CD4-positive, alpha-beta T cell (primary cell): Measurements from ENCODE around the gene R3HDM2. TPM values are rescaled to one million over a fixed set of nuclear protein-coding genes. Genes with fewer than 3 reads are reported as not detected.

Experiments
- ATAC-seq: fragments of 200-7000 bp; cut with Tn5 transposase; one replicate; pipeline ENCODE4 v1.10.0; 2022; ENCODE audit warnings: mild to moderate bottlenecking; ENCODE audit not compliant: poor library complexity
- CTCF ChIA-PET: fragments of 350-600 bp; sonication (Branson Sonifier 250); formaldehyde crosslinking; loops from one replicate; lab custom pipeline; 2021; ENCODE audit warnings: antibody characterized with exemption, inconsistent platforms; lab: Charles Lee
- POLR2A ChIA-PET: fragments of 350-600 bp; sonication (Branson Sonifier 250); formaldehyde crosslinking; loops from one replicate; lab custom pipeline; 2021; ENCODE audit warnings: antibody characterized with exemption, inconsistent platforms; lab: Charles Lee
- DNase-seq, 14 experiments: peaks; one replicate each; pipeline ENCODE4 v3.0.0-alpha.2; 2013 to 2020; ENCODE audit warnings: mixed read lengths in 2 of 14
- H3K27ac ChIP-seq, 2 donors: one replicate each; pipeline versions ENCODE4 v1.5.1 to v1.7.0; 2013; ENCODE audit warnings: low read length in 2 of 2, low read depth in 1 of 2, mild to moderate bottlenecking in 1 of 2
- H3K27me3 ChIP-seq, 2 experiments: 1 replicate in 1 of 2; 2 replicates in 1 of 2; pipeline versions ENCODE4 v1.6.1 to v1.7.0; 2013; ENCODE audit warnings: low read length in 2 of 2, control low read depth in 1 of 2, mild to moderate bottlenecking in 1 of 2, moderate library complexity in 1 of 2; ENCODE audit not compliant: insufficient read depth in 2 of 2, control insufficient read depth in 1 of 2
- H3K36me3 ChIP-seq: one replicate; pipeline ENCODE4 v1.6.1; 2013; ENCODE audit warnings: low read length, control low read depth; ENCODE audit not compliant: insufficient read depth
- H3K4me1 ChIP-seq: one replicate; pipeline ENCODE4 v1.6.1; 2013; ENCODE audit warnings: low read length, control low read depth; ENCODE audit not compliant: insufficient read depth
- H3K4me3 ChIP-seq: one replicate; pipeline ENCODE4 v1.5.1; 2013; ENCODE audit warnings: mild to moderate bottlenecking, low read length, moderate library complexity
- H3K9me3 ChIP-seq, 2 experiments: 1 replicate in 1 of 2; 2 replicates in 1 of 2; pipeline versions ENCODE4 v1.6.1 to v1.7.0; 2013; ENCODE audit warnings: low read length in 2 of 2, mild to moderate bottlenecking in 2 of 2, control low read depth in 1 of 2, moderate library complexity in 1 of 2; ENCODE audit not compliant: control insufficient read depth in 1 of 2, insufficient read depth in 1 of 2
- H3K27ac Mint-ChIP-seq: one replicate; pipeline ENCODE4 v1.8.0; 2020; ENCODE audit warnings: mixed read lengths
- H3K27me3 Mint-ChIP-seq: one replicate; pipeline ENCODE4 v1.8.0; 2021; ENCODE audit warnings: mixed read lengths
- H3K36me3 Mint-ChIP-seq: one replicate; pipeline ENCODE4 v1.8.0; 2021; ENCODE audit warnings: low read depth, mixed read lengths
- H3K4me1 Mint-ChIP-seq: one replicate; pipeline ENCODE4 v1.8.0; 2021; ENCODE audit warnings: low read depth, mixed read lengths
- H3K4me3 Mint-ChIP-seq: one replicate; pipeline ENCODE4 v1.8.0; 2020; ENCODE audit warnings: mild to moderate bottlenecking, mixed read lengths
- H3K9me3 Mint-ChIP-seq: one replicate; pipeline ENCODE4 v1.8.0; 2020; ENCODE audit warnings: mixed read lengths
- CTCF ChIP-seq: fragments of 200-600 bp; IDR thresholded peaks from one replicate; pipeline ENCODE4 v1.8.0; 2022; ENCODE audit warnings: antibody characterized with exemption, mild to moderate bottlenecking
- intact Hi-C, 2 experiments: fragments of 100-400 bp; cut with DNase I in 1 of 2; cut with micrococcal nuclease in 1 of 2; formaldehyde crosslinking; loops; one replicate each; pipeline versions ENCODE4 v1.15.1 to v1.9.0; 2023 to 2025; cut with DNase I, micrococcal nuclease
- total RNA-seq, 174 experiments: library from RNA in 2 of 174; stranded (reverse) in 2 of 174; gene quantifications; one replicate each; pipeline ENCODE4 v1.2.3 and lab custom pipeline; 2021 to 2026

The R3HDM2 gene
- total RNA-seq, 2 experiments from 2014 or later: 106 to 115 TPM

- Histone ChIP-seq H3K4me3 (no peak overlapping the region), H3K4me1 (no peaks in the 10 kb centered on the region), H3K27ac (no peak overlapping the region), H3K27me3 (no peaks in the 10 kb centered on the region), H3K36me3 (peaks cover 6% of the 10 kb centered on the region), H3K9me3 (no peaks in the 10 kb centered on the region)
- DNase-seq (no peak), ATAC-seq (no peak)
- intact Hi-C loops: no loop called here
- Mint-ChIP-seq H3K9me3 (no peaks in the 10 kb centered on the region), H3K36me3 (peaks cover 35% of the 10 kb centered on the region), H3K27me3 (no peaks in the 10 kb centered on the region), H3K4me1 (peaks cover 3% of the 10 kb centered on the region), H3K27ac (no peak overlapping the region), H3K4me3 (no peak overlapping the region)
- no peak for TF ChIP-seq CTCF
- ChIA-PET POLR2A (no interaction called here), CTCF (no interaction called here)
Observed at GRCh38 chr12:57355734-57356133, 75.1 kb downstream of the R3HDM2 start.

GRCh38 chr12:57352166-57352565 lies 78.7 kb downstream of the R3HDM2 start:
- H3K27ac Mint-ChIP-seq: no peak overlapping the region
- H3K9me3 Mint-ChIP-seq: no peaks in the 10 kb centered on the region
- Histone ChIP-seq H3K27ac (no peak overlapping the region), H3K4me3 (no peak overlapping the region), H3K27me3 (no peaks in the 10 kb centered on the region), H3K4me1 (no peaks in the 10 kb centered on the region), H3K36me3 (peaks cover 11% of the 10 kb centered on the region), H3K9me3 (peaks cover 5 to 11% of the 10 kb centered on the region in 2 experiments)
- no peaks in the 10 kb centered on the region for H3K4me1 Mint-ChIP-seq
- DNase-seq (no peak), ATAC-seq (no peak)
- TF ChIP-seq CTCF: no peak
- intact Hi-C loops: no loop called here
- ChIA-PET CTCF (interaction anchor here (1.3 kb wide), 1 partner anchor 10 kb away, joined by 4 read pairs; no protein-coding TSS in a partner anchor), POLR2A (no interaction called here)
- no peaks in the 10 kb centered on the region for H3K27me3 Mint-ChIP-seq
- H3K4me3 Mint-ChIP-seq: no peak overlapping the region
- H3K36me3 Mint-ChIP-seq: peaks cover 38% of the 10 kb centered on the region

GRCh38 chr12:57347284-57347683 lies 83.6 kb downstream of the R3HDM2 start:
- POLR2A ChIA-PET: no interaction called here
- H3K36me3 ChIP-seq: peaks cover 10% of the 10 kb centered on the region
- H3K4me1 ChIP-seq: no peaks in the 10 kb centered on the region
- intact Hi-C loops: no loop called here
- H3K9me3 ChIP-seq: peaks cover 5 to 11% of the 10 kb centered on the region in 2 experiments
- CTCF ChIA-PET: no interaction called here
- TF ChIP-seq CTCF: no peak
- H3K9me3 Mint-ChIP-seq: no peaks in the 10 kb centered on the region
- peaks cover 63% of the 10 kb centered on the region for H3K36me3 Mint-ChIP-seq
- no peak overlapping the region for H3K27ac ChIP-seq
- H3K4me3 ChIP-seq: no peak overlapping the region
- H3K27ac Mint-ChIP-seq: no peak overlapping the region
- H3K27me3 Mint-ChIP-seq: no peaks in the 10 kb centered on the region
- DNase-seq (no peak), ATAC-seq (no peak)
- H3K27me3 ChIP-seq: no peaks in the 10 kb centered on the region
- peaks cover 11% of the 10 kb centered on the region for H3K4me1 Mint-ChIP-seq
- H3K4me3 Mint-ChIP-seq: no peak overlapping the region
